GM12864 (cell line): Measurements from ENCODE around the gene PHLPP1.

ENCODE experiments used
- DNase-seq: peaks from one replicate; pipeline ENCODE4 v3.0.0-alpha.2; 2011; ENCODE audit warnings: low read depth
- H3K4me3 ChIP-seq: 2 replicates; pipeline ENCODE4 v1.5.1; 2011; ENCODE audit warnings: mild to moderate bottlenecking, low read depth, low read length, control low read depth
- CTCF ChIP-seq: IDR thresholded peaks from 2 replicates; pipeline ENCODE4 v1.5.1; 2011; ENCODE audit warnings: low read depth, mild to moderate bottlenecking, moderate library complexity, low read length, control low read depth, inconsistent platforms; ENCODE audit errors: missing control alignments

Gene PHLPP1

DNA sequence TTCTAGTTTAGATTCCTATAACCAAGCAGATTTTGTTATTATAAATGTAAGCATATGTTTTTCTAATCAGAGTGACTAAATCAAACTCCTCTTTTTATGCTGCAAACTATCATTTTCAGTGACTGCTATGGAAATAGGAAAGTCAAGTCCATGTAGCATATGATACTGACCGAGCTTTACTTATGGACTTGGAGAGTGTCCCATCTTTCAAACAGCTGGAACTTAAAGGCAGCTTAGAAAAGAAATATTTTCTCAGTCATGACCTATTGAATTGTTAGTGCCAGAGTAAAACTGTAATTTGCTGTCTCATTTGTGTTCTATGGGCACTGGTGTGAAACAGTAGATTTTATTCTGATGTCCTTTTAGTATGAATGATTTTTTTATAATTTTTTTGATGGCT lies 76.7 kb downstream of the PHLPP1 start:
- DNase-seq: no peak
- no peak for TF ChIP-seq CTCF

DNA sequence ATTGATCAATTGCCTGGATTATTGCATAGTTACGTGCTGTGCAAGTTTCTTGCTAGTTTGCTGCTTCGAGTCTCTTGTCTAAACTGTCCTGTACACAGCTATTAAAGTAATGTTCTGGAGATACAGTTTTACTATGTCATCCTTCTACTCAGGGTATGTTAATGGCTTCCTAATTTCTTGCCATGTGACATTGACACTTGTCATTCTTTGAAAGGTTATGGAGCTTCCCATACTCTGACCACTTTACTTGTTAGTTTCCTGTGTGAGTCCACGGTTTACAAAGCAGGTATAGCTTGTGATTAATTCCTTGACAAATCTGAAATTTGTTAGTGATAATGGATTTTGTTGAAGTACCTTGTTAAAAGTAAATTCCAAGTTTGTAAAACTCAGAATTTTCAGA lies 80.5 kb downstream of the PHLPP1 start:
- TF ChIP-seq CTCF: no peak
- H3K4me3 ChIP-seq: no peak overlapping the region
- no peak for DNase-seq

More for the DNA sequence above, 76.7 kb downstream of the PHLPP1 start:
- H3K4me3 ChIP-seq: no peak overlapping the region

DNA sequence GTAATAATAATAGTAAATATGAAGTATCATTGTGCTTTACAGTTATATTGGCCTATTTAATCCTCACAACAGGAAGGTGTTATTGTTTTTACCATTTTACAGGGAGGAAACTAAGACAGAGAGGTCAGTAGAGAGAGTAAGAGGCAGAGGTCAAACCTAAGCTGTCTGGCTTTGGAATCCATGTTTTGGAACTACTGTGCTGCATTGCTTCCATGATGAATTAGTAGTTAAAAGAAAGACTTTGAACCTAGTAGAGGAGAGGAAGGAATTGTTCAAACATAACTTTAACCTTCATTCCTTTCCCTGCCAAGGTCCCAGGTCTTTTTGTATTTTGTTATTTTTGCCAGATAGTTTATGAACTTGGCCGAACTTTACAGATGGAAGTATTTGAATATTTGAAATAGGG lies 80.9 kb downstream of the PHLPP1 start:
- TF ChIP-seq CTCF: no peak
- no peak overlapping the region for H3K4me3 ChIP-seq

DNA sequence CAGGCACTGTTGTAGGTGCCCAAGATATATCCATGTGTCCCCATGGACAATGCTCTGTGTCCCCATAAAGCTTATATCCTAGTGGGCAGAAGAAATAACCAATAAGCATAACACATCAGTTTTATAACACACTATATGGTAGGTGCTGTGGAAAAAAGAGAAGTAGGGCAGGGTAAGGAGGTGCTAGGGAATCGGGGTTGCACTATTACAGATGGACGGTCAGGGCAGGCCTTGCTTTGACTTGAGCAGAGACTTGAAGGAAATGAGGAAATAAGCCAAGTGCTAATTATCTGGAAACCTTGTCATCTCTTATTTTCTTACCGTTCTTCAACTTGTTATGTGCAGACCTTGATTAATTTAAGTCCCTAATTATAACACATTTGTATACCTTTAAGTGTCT lies 82.0 kb downstream of the PHLPP1 start:
- no peak for DNase-seq
- TF ChIP-seq CTCF: no peak
- H3K4me3 ChIP-seq: no peak overlapping the region

More for the DNA sequence above, 80.9 kb downstream of the PHLPP1 start:
- no peak for DNase-seq

DNA sequence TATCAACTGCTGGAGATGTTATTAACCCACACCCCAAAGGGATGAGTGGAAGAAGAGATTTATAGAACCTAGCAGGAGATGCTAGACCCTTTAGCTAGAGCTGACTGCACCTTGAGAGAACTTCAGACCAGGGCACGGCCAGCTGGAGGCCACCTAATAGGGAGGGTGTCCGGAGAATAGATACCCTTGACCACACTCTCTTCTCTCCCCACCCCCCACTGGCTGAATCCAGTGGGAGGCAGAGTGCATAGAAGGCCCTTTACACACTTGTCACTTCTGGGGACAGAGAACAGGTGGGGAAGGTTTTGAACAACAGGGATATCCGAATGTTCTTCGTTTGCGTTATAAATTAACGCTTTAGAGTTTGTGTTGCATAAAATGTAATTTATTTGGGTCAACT lies 84.6 kb downstream of the PHLPP1 start:
- no peak overlapping the region for H3K4me3 ChIP-seq
- no peak for DNase-seq
- no peak for TF ChIP-seq CTCF

DNA sequence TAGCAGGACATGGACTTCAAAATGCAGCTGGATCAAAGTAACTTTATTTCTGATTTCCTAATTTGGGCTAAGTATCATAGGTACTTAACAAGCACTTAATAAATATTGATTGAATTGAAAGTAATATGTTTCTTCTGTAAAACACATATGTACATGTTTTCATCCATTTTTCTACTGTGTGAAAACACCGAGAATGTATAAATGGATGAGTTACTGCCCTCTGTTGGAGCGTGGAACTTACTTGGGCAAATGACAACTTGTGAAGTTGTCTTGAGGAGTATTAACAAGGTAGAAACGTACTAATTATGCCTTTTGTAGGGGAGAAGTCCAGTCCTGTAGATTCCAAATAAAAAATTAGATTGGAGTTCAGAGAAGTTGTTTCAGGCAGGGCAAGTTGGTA lies 87.2 kb downstream of the PHLPP1 start:
- no peak for DNase-seq
- peak; percentile 7 for TF ChIP-seq CTCF
- H3K4me3 ChIP-seq: no peak overlapping the region

DNA sequence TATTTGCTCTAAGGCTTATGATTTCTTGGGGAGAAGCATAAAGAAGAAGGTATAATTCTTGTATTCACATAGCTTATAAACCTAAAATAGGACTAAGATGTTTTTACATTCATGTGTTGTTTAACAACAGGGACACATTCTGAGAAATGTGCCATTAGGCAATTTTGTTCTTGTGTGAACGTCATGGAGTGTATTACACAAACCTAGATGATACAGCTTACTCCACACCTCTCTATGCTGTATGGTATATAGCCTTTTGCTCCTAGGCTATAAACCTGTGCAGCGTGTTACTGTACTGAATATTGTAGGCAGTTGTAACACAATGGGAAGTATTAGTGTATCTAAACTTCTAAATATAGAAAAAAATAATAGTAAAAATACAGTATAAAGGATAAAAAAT lies 92.1 kb downstream of the PHLPP1 start:
- no peak overlapping the region for H3K4me3 ChIP-seq
- TF ChIP-seq CTCF: no peak
- no peak for DNase-seq
